ENCODE results near the gene TICRR. TPM values are rescaled to one million over a fixed set of nuclear protein-coding genes. Genes with fewer than 3 reads are reported as not detected.

TICRR gene, protein sequence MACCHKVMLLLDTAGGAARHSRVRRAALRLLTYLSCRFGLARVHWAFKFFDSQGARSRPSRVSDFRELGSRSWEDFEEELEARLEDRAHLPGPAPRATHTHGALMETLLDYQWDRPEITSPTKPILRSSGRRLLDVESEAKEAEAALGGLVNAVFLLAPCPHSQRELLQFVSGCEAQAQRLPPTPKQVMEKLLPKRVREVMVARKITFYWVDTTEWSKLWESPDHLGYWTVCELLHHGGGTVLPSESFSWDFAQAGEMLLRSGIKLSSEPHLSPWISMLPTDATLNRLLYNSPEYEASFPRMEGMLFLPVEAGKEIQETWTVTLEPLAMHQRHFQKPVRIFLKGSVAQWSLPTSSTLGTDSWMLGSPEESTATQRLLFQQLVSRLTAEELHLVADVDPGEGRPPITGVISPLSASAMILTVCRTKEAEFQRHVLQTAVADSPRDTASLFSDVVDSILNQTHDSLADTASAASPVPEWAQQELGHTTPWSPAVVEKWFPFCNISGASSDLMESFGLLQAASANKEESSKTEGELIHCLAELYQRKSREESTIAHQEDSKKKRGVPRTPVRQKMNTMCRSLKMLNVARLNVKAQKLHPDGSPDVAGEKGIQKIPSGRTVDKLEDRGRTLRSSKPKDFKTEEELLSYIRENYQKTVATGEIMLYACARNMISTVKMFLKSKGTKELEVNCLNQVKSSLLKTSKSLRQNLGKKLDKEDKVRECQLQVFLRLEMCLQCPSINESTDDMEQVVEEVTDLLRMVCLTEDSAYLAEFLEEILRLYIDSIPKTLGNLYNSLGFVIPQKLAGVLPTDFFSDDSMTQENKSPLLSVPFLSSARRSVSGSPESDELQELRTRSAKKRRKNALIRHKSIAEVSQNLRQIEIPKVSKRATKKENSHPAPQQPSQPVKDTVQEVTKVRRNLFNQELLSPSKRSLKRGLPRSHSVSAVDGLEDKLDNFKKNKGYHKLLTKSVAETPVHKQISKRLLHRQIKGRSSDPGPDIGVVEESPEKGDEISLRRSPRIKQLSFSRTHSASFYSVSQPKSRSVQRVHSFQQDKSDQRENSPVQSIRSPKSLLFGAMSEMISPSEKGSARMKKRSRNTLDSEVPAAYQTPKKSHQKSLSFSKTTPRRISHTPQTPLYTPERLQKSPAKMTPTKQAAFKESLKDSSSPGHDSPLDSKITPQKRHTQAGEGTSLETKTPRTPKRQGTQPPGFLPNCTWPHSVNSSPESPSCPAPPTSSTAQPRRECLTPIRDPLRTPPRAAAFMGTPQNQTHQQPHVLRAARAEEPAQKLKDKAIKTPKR (N-terminal part only)
- not detected in 2 replicates for polyA plus RNA-seq

DNA sequence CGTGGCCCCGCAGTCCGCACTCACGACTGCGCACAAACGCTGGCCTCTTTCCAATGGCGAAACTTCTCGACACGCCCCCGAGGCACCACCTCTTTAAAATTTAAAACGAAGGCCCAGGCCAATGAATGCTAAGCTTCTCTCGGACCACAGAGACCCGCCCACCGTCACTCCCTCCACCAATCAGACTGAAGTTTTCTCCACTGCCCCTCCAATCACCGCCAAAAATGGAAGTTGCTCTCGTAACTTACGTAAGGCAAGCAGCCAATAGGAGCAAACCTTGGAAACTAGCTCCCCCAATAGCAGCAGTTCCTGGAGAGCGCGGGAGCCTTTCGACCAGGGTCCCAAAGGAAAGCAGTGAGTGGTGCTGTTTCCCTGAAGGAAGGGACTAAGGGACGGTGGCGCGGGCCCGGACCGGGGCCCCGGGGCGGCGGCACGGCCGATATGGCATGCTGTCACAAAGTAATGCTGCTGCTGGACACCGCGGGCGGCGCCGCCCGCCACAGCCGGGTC lies at the start of gene TICRR:
TICRR (plus strand) TSS at position 324 of the 510 bp plus-strand sequence; CDS start at position 442, 118 bp downstream.

DNA sequence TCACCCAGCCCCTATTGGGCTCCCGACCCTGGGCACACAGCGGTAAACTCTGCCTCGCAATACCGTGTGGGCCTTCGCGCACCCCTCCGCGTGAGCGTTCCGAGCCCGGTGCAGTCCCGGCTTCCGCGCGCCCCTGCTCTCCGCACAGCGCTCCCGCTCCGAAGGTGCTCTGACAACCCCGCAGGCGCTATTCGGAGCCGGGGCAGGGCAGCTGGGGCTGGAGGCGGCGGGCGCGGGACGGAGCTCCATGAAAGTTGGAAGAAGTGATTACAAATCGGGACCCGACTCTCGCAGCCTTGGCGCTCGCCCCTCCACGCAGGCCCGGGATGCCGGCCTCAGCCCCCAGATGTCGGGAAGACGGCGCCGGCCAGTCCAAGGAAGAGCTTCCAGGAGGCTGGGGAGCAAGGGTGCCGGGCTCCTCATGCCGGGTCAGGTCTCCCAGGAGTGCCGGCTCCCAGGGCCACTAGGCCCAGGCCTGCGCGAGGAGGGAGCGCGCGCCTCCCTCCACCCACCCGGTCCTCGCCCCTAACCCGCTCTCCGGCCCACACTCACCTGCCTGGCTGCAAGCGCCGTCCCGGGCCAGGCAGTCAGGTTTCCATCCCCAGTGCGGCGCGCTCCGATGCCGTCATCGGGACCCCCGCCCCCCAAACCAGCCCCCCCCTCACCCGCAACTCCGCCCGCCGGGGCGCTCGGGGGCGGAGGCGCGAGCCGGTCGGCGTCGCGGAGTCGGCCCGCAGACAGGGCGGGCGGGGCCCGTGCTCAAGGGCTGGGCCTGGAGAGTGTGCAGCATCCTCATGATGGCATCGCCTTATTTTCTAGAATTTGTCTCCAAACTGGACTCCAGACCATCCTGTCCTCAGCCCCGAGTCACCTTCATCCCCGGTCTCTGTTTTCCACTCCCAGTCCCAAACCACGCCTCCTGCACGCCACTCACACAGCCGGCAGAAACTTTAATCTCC lies 79.9 kb downstream of the TICRR start, which contains the start of gene KIF7:
KIF7 (minus strand) TSS at position 621 of the 959 bp plus-strand sequence. CDS start 2,537 bp downstream, outside the sequence.

Other genes with a start within 250 kb of the TICRR start
- gene POLG, start 240.6 kb upstream of the TICRR start, polyA plus RNA-seq = 6.8 and 8.9 TPM in 2 replicates
- 1.0 and 2.1 TPM in 2 replicates for gene RHCG, start 78.9 kb upstream of the TICRR start, polyA plus RNA-seq
- 0.25 and 0.85 TPM in 2 replicates for gene KIF7, start 80.0 kb downstream of the TICRR start, polyA plus RNA-seq
- 0.74 and 2.3 TPM in 2 replicates for gene PLIN1, start 103.9 kb downstream of the TICRR start, polyA plus RNA-seq
- gene PEX11A, start 115.3 kb downstream of the TICRR start, polyA plus RNA-seq = 0.38 and 5.9 TPM in 2 replicates
- 0.39 and 0.56 TPM in 2 replicates for gene WDR93, start 115.3 kb downstream of the TICRR start, polyA plus RNA-seq
- gene MESP1, start 175.8 kb downstream of the TICRR start, polyA plus RNA-seq = 1.1 and 2.1 TPM in 2 replicates
- gene MESP2, start 200.9 kb downstream of the TICRR start, polyA plus RNA-seq = not detected in 2 replicates
- not detected in 2 replicates for gene ANPEP, start 239.4 kb downstream of the TICRR start, polyA plus RNA-seq

Measured in Purkinje cell (primary cell).